ENCODE data around the gene IL1RN.

DNA sequence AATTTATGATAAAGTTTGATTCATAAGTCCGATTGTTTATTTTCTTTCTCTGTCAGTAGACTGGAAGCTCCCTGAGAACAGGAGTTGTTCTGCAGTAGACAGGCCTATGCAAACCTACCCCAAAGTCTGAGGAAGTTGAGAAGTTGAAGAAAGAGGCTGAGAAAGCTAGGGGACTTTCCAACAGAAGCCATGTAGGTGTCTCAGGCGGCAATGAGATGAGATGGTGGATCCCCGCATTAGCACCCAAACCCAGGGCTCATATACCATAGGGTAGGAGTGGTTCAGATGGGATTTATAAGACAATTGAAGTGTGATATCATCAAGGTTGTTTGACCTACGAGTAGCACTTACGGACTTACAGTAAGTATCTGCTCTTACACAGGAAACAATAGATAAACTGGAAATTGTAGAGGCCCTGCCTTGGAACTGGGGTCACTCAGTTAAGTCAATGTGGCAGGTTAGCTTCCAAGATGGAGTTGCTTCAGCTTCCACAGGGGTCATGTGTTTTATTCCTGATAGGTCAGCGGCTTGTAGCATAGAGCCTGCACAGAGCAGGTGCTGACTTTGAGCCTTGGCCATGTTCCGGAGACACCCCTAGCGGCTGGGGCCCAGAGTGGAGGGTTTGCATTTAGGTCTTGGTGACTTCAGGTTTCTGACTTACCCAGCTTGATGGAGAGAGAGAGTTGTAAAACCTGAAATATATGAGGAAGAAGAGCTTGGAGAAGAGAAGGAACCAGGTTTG is 44.1 kb downstream of the IL1RN start:
- TF ChIP-seq CTCF (IDR thresholded peaks at IDR 0.05): no peak
- no peak for TF ChIP-seq POLR2AphosphoS5 (IDR thresholded peaks at IDR 0.05)
